ENCODE data around the gene ZSWIM6.

DNA sequence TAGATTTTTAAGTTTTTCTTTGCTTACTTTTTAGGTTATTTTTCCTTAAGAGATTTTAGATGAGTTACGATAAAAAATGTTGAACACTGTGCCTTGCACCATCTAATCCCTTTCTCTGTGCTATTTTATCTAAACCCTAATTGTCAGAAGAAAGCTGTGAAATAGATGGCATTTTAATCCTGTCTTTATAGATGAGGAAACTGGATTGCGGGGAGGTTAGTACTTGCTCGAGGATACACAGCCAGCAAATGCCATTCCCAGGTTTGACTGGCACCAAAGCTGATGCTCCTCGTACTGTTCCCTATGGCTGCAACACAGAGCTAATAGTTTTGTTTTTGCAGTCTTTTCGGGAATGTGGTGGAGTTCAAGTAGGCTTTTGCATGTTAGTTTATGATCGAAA is 82.7 kb downstream of the ZSWIM6 start:
- no peak for TF ChIP-seq POLR2A (IDR thresholded peaks at IDR 0.05)
- TF ChIP-seq, protein P1, sequence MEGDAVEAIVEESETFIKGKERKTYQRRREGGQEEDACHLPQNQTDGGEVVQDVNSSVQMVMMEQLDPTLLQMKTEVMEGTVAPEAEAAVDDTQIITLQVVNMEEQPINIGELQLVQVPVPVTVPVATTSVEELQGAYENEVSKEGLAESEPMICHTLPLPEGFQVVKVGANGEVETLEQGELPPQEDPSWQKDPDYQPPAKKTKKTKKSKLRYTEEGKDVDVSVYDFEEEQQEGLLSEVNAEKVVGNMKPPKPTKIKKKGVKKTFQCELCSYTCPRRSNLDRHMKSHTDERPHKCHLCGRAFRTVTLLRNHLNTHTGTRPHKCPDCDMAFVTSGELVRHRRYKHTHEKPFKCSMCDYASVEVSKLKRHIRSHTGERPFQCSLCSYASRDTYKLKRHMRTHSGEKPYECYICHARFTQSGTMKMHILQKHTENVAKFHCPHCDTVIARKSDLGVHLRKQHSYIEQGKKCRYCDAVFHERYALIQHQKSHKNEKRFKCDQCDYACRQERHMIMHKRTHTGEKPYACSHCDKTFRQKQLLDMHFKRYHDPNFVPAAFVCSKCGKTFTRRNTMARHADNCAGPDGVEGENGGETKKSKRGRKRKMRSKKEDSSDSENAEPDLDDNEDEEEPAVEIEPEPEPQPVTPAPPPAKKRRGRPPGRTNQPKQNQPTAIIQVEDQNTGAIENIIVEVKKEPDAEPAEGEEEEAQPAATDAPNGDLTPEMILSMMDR (IDR thresholded peaks at IDR 0.05): no peak

All from Peyer's patch (tissue), 4 donors.